HAP-1 (cell line): ENCODE results near the gene ZNF784.

Experiments
- DNase-seq, 2 experiments: peaks; one replicate each; pipeline ENCODE4 v3.0.0-alpha.2; 2016 to 2020; ENCODE audit warnings: low spot score in 2 of 2
- H3K27me3 ChIP-seq: fragments of 250-450 bp; sonication (Bioruptor Pico); 2 replicates; pipeline ENCODE4 v1.5.1; 2020; ENCODE audit warnings: low read depth, mild to moderate bottlenecking, moderate library complexity
- H3K36me3 ChIP-seq: fragments of 250-450 bp; sonication (Bioruptor Pico); replicated peaks from 2 replicates; pipeline ENCODE4 v1.5.1; 2020; ENCODE audit warnings: mild to moderate bottlenecking
- H3K4me1 ChIP-seq: fragments of 250-450 bp; sonication (Bioruptor Pico); 2 replicates; pipeline ENCODE4 v1.5.1; 2020; ENCODE audit warnings: mild to moderate bottlenecking
- H3K4me3 ChIP-seq: fragments of 250-450 bp; sonication (Bioruptor Pico); 2 replicates; pipeline ENCODE4 v1.5.1; 2020; ENCODE audit warnings: mild to moderate bottlenecking, moderate library complexity
- H3K9me3 ChIP-seq: fragments of 250-450 bp; sonication (Bioruptor Pico); 2 replicates; pipeline ENCODE4 v1.5.1; 2020; ENCODE audit warnings: mild to moderate bottlenecking, moderate library complexity
- in situ Hi-C: fragments of 300-500 bp; cut with MboI; formaldehyde crosslinking; loops from 3 replicates; pipeline ENCODE4 v1.14.3; 2020; ENCODE audit warnings: low sequenced_read_pairs, inconsistent platforms, mixed read lengths

The ZNF784 gene

DNA sequence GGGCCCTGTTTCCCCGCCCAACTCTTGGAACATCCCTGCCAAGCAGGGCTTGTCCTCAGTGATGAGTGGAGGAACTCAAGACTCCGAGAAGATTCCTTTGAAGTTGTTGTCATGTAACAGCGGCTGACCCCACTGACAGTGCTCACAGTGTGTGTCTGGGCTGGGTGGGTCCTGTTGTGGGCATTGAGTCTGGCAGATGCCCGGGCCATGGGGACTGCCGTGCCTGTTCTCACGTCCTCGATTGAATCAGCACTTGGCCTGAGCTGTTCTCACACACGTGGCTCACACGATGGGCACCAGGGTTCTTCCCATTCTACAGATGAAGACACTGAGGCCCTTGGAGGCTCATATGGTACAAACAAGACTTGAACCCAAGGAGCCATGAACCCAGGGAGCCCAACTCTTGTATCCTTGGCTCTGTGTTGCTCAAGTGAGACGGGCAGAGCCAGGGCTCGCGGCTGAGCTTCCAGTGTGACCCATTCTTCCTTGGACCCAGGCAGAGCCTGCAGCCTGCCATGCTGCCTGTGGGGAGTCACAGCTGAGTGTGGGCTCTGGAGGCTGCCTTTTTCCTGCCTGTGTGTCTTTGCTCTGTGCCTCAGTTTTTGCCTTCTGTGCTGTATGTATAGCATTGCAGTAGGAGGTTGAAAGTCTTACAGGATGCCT, 42.1 kb upstream of the ZNF784 start:
- H3K36me3 ChIP-seq, result peaks cover 85% of the 10 kb centered on the region
- H3K9me3 ChIP-seq, result no peaks in the 10 kb centered on the region
- in situ Hi-C loops, result loop anchor here (25.0 kb wide), 2 partner anchors 1204 to 1479 kb away; partner anchors contain the start of genes CDC42EP5, LENG9, MBOAT7 and TSEN34
- H3K4me1 ChIP-seq, result no peaks in the 10 kb centered on the region
- DNase-seq, result no peak
- H3K27me3 ChIP-seq, result no peaks in the 10 kb centered on the region
- no peak overlapping the region for H3K4me3 ChIP-seq

DNA sequence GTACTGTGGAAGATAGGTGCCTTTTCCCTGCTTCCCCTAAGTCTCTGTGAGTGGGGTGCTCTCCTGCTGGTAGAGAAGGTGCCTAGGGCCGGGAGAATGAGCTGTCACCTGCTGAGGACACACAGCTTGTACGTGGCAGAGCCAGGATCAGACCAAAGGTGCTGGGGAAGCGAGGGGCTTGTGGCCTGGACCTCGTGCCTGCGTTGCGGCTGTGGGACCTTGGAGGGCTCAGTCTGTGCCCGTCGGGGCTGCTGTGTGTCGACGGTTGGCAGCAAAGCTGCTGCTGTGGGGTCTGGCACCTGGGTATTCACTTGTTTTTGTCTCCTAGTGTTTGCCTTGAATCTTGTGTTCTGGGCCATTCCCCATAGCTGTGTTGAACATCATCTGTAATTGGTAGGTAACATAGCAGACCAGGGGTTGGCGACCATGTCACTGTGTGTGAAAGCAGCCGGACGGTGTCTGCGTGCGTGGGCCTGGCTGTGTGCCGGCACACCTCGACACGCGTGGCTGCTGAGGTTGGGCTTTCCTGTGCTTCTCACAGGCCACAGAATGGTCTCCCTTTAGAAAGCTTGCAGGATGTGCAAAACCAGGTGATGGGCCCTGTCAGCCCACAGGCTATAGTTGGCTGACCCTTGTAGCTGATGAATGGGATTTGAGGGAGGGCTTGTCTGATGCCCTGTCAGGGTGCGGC, 39.6 kb upstream of the ZNF784 start:
- no peak for DNase-seq
- H3K36me3 ChIP-seq, result peaks cover 91% of the 10 kb centered on the region
- in situ Hi-C loops, result loop anchor here (25.0 kb wide), 2 partner anchors 1202 to 1477 kb away; partner anchors contain the start of genes CDC42EP5, LENG9, MBOAT7 and TSEN34
- H3K4me3 ChIP-seq, result no peak overlapping the region
- no peaks in the 10 kb centered on the region for H3K27me3 ChIP-seq
- H3K4me1 ChIP-seq, result no peaks in the 10 kb centered on the region
- H3K9me3 ChIP-seq, result no peaks in the 10 kb centered on the region

DNA sequence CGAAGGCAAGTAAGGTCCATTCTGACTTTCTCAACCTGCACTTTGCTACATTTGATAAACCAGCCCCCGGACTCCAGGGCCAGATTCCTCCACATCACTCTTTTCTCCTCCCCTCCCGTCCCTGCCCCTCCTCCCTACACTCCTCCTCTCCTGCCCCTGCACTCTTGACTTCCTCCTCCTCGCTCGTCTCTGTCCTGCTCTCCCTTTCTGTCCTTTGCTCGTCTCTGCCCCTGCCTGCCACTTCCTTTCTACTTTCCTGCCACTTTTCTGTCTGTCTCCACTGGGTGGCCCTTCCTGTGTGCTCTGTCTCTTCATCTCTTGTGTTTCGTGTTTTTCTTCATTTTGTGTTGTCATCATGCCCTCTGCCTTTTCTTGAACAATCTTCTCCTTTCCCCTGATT, 37.5 kb upstream of the ZNF784 start:
- Histone ChIP-seq H3K4me1 (peaks cover 11% of the 10 kb centered on the region), H3K4me3 (no peak overlapping the region), H3K27me3 (no peaks in the 10 kb centered on the region), H3K36me3 (peaks cover 76% of the 10 kb centered on the region), H3K9me3 (no peaks in the 10 kb centered on the region)
- no peak for DNase-seq
- in situ Hi-C loops, result loop anchor here (25.0 kb wide), 2 partner anchors 1200 to 1475 kb away; partner anchors contain the start of genes CDC42EP5, LENG9, MBOAT7 and TSEN34

DNA sequence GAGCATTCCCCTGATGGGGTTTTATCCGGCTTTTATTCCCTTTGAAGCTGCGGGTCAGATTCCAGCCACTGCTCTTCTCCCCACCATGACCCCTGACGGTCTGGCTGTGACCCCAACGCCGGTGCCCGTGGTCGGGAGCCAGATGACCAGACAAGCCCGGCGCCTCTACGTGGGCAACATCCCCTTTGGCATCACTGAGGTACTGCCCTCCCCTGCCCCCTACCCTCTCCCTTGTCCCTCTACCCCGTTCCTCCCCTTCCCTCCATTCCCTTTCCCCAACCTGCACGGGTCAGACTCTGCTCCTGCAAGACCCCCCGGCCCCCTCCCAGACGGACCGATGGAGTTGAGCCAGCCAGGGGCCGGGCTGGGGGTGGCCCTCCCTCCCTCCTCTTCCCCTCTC, 36.6 kb upstream of the ZNF784 start:
- no peak for DNase-seq
- no peaks in the 10 kb centered on the region for H3K9me3 ChIP-seq
- H3K27me3 ChIP-seq, result no peaks in the 10 kb centered on the region
- H3K4me3 ChIP-seq, result no peak overlapping the region
- in situ Hi-C loops, result loop anchor here (25.0 kb wide), 2 partner anchors 1199 to 1474 kb away; partner anchors contain the start of genes CDC42EP5, LENG9, MBOAT7 and TSEN34
- H3K36me3 ChIP-seq, result peaks cover 72% of the 10 kb centered on the region
- H3K4me1 ChIP-seq, result peaks cover 11% of the 10 kb centered on the region

DNA sequence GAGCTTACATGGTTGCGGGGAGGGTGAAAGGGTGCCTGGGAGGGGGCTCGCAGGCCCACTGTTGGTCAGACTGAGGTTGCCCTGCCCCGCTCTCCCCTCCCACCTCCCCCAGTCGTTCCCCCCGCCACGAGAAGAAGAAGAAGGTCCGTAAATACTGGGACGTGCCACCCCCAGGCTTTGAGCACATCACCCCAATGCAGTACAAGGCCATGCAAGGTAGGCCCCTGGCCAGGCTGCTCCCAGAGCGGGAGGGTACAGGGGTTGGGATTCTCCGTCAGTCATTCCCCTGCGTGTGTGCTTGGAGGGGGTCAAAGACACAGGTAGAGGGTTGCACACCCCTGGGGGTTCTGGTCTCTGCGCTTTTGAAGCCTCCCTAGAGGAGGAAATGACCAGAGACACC, 36.0 kb upstream of the ZNF784 start:
- Histone ChIP-seq H3K9me3 (no peaks in the 10 kb centered on the region), H3K4me1 (peaks cover 11% of the 10 kb centered on the region), H3K27me3 (no peaks in the 10 kb centered on the region), H3K36me3 (peaks cover 72% of the 10 kb centered on the region), H3K4me3 (no peak overlapping the region)
- no peak for DNase-seq
- in situ Hi-C loops, result loop anchor here (25.0 kb wide), 2 partner anchors 1198 to 1473 kb away; partner anchors contain the start of genes CDC42EP5, LENG9, MBOAT7 and TSEN34

DNA sequence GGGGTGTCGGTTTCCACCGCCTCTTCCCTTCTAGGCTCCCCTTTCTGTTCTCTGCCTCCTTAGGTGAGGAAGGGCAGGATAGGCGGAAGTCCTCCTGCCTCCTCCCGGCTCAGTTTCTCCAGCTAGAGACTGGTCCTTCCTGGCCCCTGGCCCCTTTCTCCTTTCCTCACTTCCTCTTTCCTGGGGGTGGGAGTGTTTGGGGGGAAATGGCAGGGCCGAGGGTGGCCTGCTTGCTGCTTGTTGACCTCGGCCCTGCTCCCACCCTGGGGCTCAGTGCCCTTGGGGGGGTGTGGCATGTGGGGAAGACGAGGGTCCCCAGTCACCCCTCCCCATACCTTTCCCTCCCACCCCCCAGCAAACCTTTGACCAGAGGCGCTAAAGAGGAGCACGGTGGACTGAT, 35.5 kb upstream of the ZNF784 start:
- peaks cover 11% of the 10 kb centered on the region for H3K4me1 ChIP-seq
- no peak overlapping the region for H3K4me3 ChIP-seq
- H3K27me3 ChIP-seq, result no peaks in the 10 kb centered on the region
- no peak for DNase-seq
- H3K36me3 ChIP-seq, result peaks cover 74% of the 10 kb centered on the region
- no peaks in the 10 kb centered on the region for H3K9me3 ChIP-seq
- in situ Hi-C loops, result loop anchor here (25.0 kb wide), 2 partner anchors 1198 to 1473 kb away; partner anchors contain the start of genes CDC42EP5, LENG9, MBOAT7 and TSEN34

DNA sequence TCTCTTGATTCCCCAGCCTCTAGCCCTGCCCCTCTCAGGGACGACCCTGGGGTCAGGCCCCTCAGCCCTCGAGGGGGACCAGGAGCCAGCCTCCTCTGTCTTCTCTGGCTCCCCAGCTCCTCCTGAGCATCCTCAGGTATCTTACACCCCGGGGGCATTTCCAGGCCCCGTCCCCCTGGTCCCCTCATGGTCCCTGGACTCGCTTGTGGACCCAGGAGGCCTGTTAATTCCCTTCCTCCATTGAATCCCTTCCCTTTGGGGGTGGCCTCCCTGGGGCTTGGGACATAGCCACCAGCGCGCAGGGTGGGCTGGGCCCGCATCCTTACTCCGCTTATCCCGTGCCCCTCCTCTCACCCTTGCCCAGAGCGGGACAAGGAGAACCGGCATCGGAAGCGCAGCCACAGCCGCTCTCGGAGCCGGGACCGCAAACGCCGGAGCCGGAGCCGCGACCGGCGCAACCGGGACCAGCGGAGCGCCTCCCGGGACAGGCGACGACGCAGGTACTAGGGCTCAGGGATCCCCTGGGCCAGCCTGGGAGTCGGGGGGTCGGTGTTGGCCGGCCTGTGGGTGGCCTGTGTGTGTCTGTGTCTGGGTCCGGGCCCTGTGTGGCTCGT, 34.6 kb upstream of the ZNF784 start:
- in situ Hi-C loops, result loop anchor here (25.0 kb wide), 2 partner anchors 1197 to 1472 kb away; partner anchors contain the start of genes CDC42EP5, LENG9, MBOAT7 and TSEN34
- peaks cover 65% of the 10 kb centered on the region for H3K36me3 ChIP-seq
- H3K4me1 ChIP-seq, result peaks cover 11% of the 10 kb centered on the region
- H3K27me3 ChIP-seq, result no peaks in the 10 kb centered on the region
- no peak for DNase-seq
- no peak overlapping the region for H3K4me3 ChIP-seq
- no peaks in the 10 kb centered on the region for H3K9me3 ChIP-seq

DNA sequence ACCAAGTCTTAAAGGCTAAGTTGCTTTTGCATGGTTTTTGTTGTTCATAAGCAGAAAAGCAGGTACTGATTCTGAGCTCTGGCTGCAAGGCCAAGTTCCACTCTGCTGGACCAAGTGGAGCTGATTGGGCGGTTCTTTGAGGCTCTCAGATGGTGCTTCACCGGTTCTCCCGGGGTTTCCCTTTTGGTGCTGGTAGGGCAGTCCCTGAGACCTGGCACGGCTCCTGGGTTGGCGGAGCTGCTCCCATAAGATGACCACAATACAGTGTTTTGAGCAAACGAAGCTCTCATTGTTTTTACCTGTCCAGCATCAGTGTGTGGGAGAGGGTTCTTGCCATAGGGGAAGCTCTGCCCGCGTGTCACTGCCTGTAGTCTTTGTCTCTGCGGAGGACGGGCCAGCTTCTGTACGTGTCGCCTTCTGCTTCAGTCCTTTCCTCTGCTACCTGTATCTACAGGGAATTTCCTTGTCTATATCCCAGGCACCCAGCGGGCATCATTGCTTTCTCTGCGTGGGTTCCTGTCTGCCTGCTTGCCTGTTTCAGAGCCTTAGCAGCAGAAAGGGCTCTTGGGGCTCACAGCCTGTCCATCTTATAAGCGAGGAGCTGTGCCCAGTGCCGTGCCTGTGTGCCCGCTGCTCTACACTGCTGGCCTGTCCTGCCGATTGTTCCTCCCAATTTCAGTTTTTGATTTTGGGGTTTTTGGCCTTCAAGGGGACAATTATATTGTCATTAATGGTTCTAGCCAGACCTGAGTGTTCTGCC, 32.8 kb upstream of the ZNF784 start:
- Histone ChIP-seq H3K9me3 (no peaks in the 10 kb centered on the region), H3K4me1 (peaks cover 11% of the 10 kb centered on the region), H3K4me3 (peak overlapping the region; percentile 95), H3K36me3 (peaks cover 49% of the 10 kb centered on the region), H3K27me3 (no peaks in the 10 kb centered on the region)
- in situ Hi-C loops, result loop anchor here (25.0 kb wide), 2 partner anchors 1195 to 1470 kb away; partner anchors contain the start of genes CDC42EP5, LENG9, MBOAT7 and TSEN34
- DNase-seq, result no peak

DNA sequence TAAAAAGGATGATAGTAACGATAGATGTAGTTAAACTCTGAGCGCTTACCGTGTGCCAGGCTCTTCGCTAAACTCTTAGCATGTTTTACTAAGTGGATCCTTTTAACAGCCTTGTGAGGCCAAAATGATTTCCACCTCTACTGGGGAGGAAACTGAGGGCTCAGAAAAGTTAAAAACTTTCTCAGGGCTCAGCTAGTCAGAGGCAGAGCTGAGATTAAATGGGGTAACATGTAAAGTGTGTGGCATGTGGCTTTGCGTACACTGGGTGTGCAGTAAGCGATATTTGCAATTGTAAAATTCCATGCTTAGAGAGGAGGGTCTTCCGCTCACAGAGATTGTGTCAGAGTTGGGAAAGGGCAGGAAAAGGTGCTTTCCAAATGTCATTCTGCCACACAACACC, 32.2 kb upstream of the ZNF784 start:
- no peaks in the 10 kb centered on the region for H3K27me3 ChIP-seq
- peaks cover 11% of the 10 kb centered on the region for H3K4me1 ChIP-seq
- in situ Hi-C loops, result loop anchor here (25.0 kb wide), 2 partner anchors 1194 to 1469 kb away; partner anchors contain the start of genes CDC42EP5, LENG9, MBOAT7 and TSEN34
- DNase-seq, result no peak
- H3K36me3 ChIP-seq, result peaks cover 43% of the 10 kb centered on the region
- peak overlapping the region; percentile 95 for H3K4me3 ChIP-seq
- no peaks in the 10 kb centered on the region for H3K9me3 ChIP-seq

DNA sequence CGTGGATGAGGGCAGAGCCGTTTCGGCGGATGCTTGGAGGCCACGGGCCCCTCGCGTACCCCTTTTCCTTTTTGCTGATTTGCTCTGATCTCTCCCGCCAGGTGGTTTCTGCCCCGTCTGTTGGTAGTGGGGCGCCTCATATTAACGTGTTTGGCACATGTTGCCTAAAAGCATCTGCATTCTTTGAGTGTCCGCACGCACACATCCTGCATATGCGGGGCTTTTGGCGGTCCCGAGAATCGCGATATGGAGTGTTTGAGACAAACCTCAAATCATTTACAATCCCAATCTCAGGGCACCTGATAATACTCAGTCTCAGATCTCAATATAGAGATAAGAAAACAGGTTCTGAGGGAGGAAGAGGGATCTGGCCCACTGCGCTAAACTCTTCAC, 31.3 kb upstream of the ZNF784 start:
- Histone ChIP-seq H3K4me3 (peak overlapping the region; percentile 95), H3K9me3 (no peaks in the 10 kb centered on the region), H3K36me3 (peaks cover 34% of the 10 kb centered on the region), H3K4me1 (peaks cover 11% of the 10 kb centered on the region), H3K27me3 (no peaks in the 10 kb centered on the region)
- DNase-seq, result no peak
- in situ Hi-C loops, result loop anchor here (25.0 kb wide), 2 partner anchors 1193 to 1468 kb away; partner anchors contain the start of genes CDC42EP5, LENG9, MBOAT7 and TSEN34

DNA sequence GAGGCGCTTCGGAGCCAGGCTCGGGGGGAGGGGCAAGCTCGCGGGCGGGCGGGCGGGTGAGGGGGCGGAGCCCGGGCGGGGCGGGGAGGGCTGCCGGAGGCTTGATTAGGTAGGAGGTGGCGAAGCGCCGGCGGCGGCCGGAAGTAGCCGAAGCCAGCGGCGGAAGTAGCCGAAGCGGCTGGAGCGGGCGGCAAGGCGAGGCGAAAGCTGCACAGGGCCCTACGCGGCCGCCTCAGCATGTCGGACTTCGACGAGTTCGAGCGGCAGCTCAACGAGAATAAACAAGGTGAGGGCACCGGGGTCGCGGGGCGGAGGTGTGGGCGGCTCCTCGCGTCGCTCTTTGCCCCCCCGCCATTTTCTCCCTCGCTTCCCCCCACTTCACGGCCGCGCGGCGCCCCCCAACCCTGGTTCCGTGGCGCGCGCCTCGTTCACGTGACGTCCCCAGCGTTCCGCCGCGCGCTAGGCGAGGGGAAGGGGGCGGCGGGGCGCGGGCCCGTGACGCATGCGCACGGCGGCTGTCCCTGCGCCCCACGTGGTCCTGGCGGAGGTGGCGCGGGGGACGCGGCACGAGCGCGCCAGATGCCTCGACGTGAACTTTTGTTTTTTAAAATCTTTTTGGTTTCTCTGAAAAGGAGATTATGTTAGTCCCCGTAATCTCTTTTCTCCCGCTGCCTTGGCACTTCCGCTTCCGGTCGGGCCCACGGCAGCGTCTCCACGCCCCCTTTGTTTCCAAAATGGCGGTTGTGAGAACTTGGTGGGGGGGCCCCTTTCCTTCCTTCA, 30.7 kb upstream of the ZNF784 start, which contains the start of gene U2AF2:
Gene U2AF2, plus strand, starts transcription at position 168 of the 780 bp plus-strand sequence. Its CDS starts 70 bp downstream, at position 238.
- no peaks in the 10 kb centered on the region for H3K9me3 ChIP-seq
- H3K27me3 ChIP-seq, result no peaks in the 10 kb centered on the region
- H3K4me3 ChIP-seq, result peak within 1 kb of the TSS; percentile 95
- in situ Hi-C loops, result loop anchor here (25.0 kb wide), 2 partner anchors 1193 to 1468 kb away; partner anchors contain the start of genes CDC42EP5, LENG9, MBOAT7 and TSEN34
- H3K4me1 ChIP-seq, result peaks cover 11% of the 10 kb centered on the region
- DNase-seq, result peak; percentile 80 to 97
- peaks cover 28% of the 10 kb centered on the region for H3K36me3 ChIP-seq

DNA sequence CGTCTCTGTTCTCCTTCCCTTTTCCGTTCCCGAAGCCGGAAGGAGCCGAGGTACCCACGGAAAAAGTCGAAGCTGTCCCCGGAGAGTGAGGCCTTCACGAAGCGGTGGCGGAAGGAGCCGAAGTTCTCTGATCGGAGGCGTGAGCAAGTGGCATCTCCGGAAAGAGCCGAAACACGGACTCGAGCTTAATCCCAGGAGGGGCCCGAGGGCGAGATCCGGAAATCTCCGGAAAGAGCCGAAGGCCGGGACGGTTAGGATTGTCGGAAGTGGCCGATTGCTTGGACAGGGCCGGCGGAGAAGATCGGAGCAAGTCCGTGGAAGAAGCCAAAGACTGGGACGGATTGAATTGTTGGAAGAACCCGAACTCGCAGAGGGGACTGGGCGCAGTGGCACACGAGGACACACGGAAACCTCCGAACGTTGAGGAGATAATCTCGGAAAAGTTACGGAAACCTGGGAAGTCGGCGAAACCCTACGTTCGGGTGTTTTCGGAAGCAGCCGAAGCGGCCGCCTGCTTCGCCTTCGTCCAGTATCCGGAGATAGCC, 30.0 kb upstream of the ZNF784 start:
- in situ Hi-C loops, result loop anchor here (25.0 kb wide), 2 partner anchors 1192 to 1467 kb away; partner anchors contain the start of genes CDC42EP5, LENG9, MBOAT7 and TSEN34
- peak; percentile 97 to 100 for DNase-seq
- Histone ChIP-seq H3K4me1 (peaks cover 11% of the 10 kb centered on the region), H3K36me3 (peaks cover 23% of the 10 kb centered on the region), H3K9me3 (no peaks in the 10 kb centered on the region), H3K27me3 (no peaks in the 10 kb centered on the region), H3K4me3 (peak overlapping the region; percentile 95)
